HG02610 (cell line): ENCODE measurements around the gene PNRC2.
"Not testable (repeated sequence)": the region's sequence is repeated elsewhere in the genome, so short reads cannot be mapped to it uniquely, and the experiment has no call there.

Source experiments
- ATAC-seq: cut with Tn5 transposase; IDR thresholded peaks from one replicate; pipeline ENCODE4 v1.9.1; 2021; ENCODE audit warnings: mild to moderate bottlenecking, moderate library complexity; ENCODE audit not compliant: unreplicated experiment

The PNRC2 gene

DNA sequence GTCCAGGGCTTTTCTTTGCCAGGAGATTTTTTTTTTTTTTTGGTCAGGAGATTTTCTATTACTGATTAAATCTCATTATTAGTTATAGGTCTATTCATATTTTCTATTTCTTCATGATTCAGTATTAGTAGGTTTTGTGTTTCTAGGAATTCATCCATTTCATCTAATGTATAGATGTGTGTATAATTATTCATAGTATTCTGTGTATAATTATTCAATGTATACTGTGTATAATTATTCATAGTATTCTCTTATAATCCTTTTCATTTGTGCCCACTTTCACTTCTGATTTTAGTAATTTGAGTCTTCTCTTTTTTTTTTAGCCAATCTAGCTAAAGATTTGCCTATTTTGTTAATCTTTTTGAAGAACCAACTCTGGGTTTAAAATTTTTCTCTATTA is 12.3 kb upstream of the PNRC2 start:
- no peak for ATAC-seq

DNA sequence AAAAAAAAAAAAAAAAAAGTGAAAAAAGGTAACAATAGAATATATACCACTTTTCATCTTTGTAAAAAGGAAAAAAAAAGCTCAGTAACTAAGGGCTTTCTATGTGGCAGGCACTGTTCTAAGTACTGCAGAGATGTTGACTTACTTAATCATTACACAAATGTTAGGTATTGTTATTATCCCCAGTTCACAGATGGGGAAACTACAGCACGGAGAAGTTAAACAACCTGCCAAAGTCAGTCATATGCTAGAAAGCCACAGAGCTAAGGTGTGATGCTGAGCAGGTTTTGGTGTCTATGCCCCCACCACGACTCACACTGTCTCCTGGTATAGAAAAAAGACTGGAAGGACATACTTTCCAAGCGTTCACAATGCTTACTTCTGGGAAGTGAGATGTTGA is 6.6 kb upstream of the PNRC2 start:
- no peak for ATAC-seq

DNA sequence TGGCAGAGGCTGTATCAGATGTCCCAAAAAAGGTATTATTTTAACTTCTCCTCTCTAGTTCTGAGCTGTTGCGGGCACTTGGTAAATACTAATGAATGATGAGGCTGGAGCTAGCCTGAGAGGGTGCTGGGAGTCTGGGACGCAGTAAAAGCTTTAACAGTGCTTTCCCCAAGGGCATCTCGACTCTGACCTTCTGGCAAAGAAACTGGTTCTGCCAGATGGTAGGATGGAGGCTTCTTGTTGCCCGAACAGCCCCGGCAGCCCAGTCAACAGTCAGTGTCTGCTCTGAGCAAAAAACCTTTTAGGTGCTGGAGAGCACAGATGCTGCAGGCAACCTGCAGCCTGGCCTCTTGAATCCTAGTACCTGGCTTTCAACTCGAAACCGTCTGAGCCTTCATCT is 2.5 kb upstream of the PNRC2 start:
- no peak for ATAC-seq

DNA sequence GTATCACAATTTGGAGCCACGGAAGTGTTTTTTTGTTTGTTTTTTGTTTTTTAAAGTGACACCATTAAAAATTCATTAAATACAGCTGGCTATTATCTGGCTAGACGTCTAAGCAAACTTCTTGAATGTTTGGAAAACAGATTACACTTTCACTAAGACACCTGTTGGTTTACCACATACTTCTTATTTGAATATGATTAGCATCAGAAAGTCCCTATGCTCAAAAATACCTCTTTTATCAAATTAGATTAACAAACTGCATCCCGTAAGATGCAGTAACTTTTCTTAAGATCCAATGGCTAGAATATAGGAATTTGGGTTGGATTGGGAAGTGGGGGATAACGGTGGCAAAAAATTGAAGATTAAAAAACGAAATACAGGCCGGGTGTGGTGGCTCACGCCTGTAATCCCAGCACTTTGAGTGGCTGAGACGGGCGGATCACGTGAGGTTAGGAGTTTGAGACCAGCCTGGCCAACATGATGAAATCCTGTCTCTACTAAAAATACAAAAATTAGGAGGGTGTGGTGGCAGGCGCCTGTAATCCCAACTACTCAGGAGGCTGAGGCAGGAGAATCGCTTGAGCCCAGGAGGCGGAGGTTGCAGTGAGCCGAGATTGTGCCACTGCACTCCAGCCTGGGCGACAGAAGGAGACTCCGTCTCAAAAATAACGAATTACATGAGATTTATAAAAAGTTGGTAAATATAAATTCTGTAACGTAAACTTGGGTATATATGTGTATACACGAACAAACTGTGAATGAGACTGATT is 1.4 kb upstream of the PNRC2 start:
- ATAC-seq, result not testable (repeated sequence)

DNA sequence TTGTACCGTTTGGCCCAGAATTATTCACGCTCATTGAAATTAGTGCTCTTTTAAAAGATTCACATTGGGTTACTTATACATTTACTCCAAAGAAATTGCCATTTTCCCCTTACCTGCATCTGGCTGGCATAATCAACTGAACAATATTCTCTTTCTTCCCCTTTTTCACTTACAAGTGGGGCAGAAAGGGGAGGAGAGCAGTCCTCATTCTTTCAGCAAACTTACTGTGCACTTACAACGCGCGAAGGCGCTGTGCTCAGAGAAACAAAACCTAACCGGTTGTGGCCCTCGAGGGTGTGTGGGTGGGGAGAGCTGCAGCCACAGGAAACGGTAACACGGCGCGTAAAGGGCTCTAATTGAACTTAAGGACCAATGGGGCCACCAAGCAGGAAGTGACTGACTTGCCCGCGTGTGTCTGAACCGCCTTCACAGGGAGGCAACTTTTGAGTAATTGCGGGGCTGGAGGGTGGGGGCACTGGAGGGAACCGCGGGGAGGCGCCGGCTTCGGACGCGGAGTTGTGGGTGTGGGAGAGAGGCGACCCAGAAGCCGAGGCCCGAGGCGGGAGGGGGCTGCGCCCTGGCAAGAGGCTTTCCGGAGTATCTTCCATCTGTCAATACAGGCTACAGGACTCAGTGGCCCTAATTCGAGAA is 693 bp upstream of the PNRC2 start:
- ATAC-seq, result peak; percentile 81

DNA sequence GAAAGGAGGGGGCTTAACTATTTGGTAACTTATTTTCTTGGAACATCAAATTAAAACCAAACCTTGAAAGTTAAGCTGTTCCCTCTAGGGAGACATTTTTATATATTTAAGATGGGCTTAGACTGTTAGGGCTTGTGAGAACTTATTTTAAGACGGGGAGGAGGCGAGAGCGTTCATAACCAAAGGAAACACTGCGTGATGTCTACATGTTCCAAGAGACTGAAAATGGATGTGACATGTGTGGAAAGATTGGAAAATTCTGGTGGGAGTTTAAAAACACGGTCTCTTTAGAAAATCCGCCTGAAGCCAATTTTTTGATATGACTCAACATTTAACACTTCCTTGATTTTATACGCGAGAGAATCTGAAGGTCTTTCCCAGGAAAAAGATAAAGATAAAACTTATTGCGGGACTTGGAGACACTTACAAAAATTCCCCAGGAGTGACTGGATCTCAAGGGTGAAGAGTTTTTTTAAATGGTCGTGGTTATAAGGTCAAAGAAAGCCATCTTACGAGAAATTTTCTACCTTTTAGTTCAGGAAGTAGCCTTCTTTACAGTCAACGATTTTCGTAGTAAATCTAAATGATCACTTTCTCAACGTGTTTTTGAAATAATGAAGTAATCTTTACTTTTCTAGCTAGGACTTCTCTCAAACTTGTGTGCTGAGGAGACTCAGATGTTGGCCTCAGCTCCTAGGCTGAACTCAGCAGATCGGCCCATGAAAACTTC is 828 bp downstream of the PNRC2 start:
- ATAC-seq, result no peak

DNA sequence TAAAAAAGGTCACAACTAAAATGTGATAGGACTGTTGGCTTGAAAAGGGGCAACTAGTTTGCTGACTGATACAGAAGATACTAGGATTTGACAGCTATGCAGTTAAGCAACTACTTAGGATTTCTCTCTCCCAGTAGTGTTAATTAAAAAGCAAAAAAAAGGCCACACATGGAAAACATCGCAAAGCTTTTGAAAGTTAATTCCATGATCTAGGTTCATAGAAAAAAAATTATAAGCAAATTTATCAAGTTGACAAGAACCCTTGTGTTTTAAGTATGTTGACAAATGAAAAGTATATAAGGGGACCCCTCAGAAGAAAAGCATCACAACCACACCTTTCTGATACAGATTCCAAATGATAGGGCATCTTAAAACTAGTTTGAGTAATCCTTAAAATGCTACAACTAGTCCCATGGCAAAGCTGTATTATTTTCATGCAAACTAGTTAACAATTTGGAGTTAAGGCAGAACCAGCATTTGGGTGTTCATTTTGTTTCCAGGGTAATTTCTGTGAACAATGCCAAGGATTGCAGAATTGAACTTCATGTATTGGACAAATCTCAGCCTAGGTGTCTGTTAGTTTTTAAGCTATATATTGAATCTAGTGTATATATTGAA is 4.1 kb downstream of the PNRC2 start:
- no peak for ATAC-seq

DNA sequence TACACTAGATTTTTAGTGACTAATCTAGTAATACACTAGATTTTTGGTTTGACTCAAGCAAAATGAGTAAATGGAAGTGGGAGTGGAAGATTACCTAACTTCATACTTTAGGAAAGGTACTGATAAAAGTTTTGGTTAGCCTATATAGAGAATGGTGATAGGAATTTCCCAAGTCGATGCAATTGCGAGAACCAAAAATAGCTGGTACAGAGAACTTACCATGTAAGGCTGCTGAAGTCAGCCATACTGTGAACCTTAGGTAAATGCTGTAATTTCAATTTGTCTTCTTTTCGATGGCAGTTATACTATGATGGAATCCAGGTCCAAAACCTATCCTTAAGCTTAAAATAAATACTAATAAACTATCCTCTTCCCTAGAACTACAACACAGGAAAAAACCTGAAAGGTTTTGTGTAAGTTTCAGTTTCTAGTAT is 4.6 kb downstream of the PNRC2 start:
- ATAC-seq, result no peak

DNA sequence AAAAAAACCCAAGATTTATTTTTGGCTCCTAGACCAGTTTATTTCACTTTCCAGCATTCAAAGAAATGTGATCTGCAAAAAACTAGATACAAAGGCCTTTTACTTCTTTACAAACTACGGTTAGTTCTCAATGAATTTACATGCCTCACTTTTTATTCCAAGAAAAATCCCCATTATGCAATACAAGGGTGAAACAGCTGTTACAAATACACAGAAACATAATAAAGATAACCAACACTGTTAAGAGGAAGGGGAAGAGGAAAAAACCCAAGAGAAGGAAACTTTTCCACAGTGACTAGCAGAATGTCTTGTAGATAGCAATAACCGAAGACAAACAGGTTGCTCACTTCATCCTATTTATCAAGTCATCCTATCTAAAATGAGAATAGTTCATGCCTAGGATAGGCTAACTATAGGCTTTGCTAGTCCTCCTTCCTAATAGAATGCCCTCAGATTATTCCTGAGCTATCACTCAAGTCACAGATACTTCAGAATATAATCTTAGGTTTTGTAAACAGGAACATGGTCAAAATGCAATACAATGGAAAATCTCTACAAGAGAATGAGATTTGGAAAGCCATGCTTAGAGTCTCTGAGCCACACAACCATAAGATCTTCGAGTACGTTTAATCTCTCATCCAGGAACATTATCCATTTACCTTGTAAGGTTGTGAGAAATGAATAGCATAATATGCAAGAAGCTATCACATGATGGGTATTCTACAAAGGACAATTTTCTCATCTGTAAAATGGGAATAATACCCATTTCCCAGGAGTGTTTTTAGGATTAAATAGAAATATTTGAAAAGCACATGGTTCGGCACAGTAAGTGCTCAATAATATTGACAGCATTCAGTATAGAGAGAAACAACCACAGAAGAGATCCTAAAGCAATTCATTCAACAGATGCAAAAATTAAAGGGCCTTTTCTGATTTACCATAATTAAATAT is 5.4 kb downstream of the PNRC2 start:
- no peak for ATAC-seq

DNA sequence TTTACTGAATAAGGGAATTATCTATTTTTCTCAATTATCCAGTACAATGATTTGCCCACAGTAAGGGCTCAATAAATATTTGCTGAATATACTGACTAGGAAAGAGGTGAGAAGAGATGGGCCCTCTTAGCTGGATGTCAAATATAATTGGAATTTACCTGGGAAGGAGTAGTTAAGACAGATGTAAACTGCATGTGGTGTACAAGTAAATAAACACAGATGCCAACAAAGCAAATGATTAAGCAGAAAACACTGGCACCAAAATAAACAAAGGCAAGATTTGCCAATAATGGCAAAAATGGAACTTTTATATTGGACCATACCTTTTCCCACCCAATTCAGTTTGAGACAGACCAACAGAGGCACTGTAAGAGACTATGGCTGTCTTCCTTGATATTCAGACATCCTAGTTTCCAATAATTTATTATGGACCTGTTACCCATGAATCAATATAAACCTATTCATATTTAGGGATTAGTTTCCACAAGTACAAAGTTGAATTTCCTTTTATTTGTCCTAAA is 7.4 kb downstream of the PNRC2 start:
- ATAC-seq, result no peak

DNA sequence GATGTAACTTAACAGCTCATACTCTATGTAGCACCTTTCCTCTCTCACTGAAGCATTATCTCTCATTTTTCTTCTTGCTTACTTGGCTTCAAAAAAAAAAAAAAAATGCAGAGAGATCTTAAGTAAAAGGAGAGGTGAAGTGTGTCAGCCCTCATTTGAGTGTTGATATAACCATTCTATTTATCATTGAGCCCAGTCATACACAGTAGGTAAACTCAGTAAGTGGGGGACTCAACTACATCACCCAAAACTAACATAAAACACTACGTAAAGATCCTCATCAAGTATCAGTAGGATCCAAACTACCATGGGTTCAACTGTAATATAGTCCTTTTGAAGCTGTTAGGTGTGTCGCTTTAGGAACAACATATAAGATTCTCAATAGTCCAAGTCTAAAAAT is 8.2 kb downstream of the PNRC2 start:
- ATAC-seq, result no peak

DNA sequence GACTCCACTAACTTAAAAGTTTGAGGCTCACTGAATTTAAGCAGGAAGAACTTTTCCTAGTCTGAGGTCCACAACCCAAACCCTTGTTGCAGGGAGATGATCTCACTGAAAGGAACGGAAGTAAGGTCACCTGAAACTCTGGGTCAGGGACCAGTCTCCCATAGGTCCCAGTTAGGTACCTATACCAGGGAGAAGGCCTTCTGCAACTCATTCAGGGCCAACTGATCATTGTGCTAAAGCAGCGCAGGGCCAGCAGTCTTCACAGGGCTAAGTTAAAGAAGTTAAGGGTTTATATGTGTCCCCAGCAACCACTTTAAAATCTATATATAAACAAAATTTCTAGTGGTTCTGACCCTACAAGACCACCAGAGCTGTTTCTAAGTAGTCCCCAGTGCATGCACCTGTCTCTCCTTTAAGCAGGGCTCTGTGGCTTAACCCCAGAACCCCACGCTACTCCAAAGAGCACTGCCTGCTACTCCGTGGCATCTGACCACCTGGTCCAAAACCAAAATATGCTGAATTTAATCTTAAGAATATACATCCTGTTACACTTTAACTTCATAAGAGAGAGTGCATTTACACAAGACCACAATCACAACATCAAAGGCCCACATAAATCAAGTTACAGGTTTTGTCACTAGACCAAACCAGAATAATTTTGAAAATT is 17.7 kb downstream of the PNRC2 start:
- ATAC-seq, result no peak

DNA sequence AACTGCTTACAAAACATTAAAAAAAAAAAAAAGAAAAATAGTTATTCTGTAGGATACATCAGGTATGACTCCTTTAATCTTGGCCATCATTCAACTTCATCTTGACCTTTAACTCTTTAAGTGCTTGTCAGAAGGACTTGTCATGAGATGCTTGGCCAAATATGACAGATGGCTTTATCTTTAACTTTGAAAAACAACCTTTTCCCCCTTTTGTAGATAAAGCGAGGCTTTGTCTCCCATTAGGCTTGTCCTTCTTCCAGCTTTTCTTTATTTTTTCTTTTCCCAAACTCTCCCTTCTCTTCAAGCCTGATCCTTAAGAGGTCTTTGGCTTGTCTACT is 18.2 kb downstream of the PNRC2 start:
- no peak for ATAC-seq

DNA sequence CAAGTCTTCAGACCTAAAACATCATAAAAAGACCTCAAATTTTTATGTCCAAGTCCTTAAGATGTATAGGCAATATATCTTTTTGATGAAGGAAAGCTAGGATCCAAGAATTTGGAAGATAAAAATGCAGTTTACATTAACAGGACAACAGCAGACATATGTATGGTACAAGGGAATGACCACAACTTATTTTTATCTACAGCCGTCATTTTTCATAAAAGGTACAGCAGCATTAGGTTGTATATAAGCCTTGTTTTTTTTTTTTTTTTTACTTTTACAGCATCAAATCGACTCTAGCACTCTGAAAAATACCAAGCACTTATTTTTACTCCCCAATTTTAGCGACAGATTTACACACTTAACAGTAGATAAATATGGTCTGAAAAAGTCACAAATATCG is 19.2 kb downstream of the PNRC2 start:
- no peak for ATAC-seq

DNA sequence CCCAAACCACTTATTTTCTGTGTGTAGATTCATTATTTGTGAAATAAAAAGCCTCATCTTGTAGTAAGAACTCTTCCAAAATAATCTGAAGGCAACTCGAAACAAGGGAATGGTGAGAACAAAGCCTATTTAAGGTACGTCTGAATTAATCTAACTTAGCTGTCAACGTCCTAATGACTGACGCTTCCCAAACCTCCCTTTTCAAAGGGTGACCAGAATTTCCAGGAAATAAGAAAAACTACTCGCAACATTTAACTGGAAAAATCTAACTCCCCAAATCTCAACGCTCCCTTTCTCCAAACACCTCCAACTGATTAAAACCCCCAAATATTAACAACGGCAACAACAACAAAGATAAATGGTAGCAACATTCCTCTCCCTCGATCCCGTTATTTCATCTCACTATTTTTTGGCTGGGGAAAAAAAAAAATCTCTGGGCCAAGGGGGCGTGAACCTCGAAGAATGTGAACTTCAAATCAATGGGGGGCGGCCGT is 19.8 kb downstream of the PNRC2 start:
- no peak for ATAC-seq

DNA sequence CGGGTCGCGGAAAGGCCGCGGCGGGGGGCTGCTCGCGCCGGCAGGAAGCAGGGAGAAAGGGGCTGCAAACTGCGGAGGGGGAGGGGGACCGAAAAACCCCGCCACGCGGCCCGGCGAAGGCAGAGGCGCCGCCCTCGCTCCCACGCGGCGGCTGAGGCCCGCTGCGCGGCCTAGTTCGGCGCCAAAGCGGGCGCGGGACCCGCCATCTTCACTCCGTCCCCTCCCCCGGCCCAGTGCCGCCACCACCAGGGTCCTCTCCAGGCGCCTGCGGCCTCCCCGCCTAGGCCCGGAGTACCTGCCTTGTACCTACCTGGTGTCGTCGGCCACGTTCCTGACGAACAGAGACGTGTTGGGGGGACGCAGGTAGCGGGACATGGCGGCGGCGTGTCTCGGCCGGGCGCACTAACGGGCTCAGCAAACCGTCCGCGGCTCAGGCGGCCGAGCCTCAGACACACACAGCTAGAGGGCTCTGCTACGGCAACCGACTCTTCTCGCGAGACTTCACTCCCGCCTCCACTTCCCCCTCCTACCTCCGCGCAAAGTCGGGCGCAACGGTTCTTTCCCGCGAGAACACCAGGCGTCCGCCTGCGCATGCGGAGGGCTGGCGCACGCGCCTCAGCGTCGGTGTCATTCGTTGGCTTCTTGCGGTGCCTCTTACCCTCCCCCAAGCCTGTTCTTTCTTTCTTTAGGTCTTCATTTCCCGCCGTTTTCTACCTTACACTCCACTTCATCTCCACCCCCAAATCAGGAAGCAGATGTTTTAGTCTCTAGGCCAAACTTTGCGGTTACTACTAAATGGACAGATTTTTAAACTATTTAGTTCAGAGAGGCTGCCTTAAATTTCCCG is 20.5 kb downstream of the PNRC2 start, which contains the start of gene SRSF10:
SRSF10 (minus strand) TSS at position 447 of the 847 bp plus-strand sequence; CDS start at position 375, 72 bp downstream.
- ATAC-seq, result peak; percentile 87

DNA sequence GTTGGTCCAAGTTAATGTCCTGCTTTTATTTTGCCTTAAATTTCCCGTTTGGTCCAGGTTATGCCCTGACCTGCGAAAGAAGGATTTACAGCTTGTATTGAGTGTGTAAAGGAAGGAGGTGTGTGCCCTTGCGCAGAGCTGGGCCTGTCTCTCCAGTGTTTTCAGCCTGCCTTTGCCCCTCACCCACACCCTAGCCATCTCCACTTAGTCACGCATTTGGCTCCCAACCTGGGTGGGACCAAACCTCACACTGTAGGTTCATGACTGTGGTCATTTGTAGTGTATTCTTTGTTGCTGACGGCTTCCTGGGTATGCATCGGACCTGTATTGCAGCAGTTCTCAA is 21.1 kb downstream of the PNRC2 start:
- ATAC-seq, result peak; percentile 20

DNA sequence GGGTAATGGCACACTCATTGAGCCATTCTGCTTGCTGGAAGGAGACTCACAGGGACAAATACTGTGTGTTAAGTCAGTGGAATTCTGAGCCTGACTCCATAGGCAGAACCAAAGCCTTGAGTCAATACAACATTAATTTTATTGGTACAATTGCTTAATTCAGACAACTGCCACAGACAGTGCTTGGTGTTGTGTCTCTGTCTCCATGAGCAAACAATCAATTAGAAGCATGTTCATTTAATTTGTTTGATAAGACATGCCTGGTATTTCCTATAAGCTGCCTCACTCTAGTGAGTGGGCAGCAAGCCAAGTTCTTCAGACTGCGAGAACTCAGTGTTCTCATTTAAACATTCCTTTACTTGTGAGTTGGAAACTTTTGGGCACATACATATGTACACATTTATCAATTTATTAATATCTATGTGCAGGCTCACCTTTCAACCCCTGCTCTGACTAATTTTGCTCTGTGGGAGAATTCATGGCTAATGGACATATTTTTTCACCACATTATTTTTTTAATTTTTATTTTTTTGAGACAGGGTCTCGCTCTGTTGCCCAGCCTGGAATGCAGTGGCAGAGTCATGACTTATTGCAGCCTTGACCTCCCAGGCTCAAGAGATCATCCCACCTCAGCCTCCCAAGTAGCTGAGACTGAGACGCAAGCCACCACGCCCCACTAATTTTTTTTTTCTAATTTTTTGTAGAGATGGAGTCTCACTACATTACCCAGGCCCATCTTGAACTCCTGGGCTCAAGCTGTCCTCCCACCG is 25.0 kb downstream of the PNRC2 start:
- ATAC-seq, result no peak
